ENCODE data around the gene CAMTA1. TPM values are rescaled to one million over a fixed set of nuclear protein-coding genes. Genes with fewer than 3 reads are reported as not detected.
"Not testable (repeated sequence)": the region's sequence is repeated elsewhere in the genome, so short reads cannot be mapped to it uniquely, and the experiment has no call there.

Gene CAMTA1
- total and polyA plus RNA-seq, 2 donors: 53.3 to 115 TPM

GRCh38 chr1:6807782-6808181 lies 22.5 kb downstream of the CAMTA1 start:
- no peak for DNase-seq (ENCODE audit: extremely low spot score)
- WGBS: 87% methylated on average over 3 of the region's 3 CpGs
- H3K36me3 ChIP-seq (ENCODE audit: insufficient read depth): no peaks in the 10 kb centered on the region
- H3K4me3 ChIP-seq (ENCODE audit: low read depth, low read length): no peak overlapping the region
- H3K27ac ChIP-seq (ENCODE audit: low read depth): no peak overlapping the region
- H3K4me1 ChIP-seq (ENCODE audit: insufficient read depth): no peaks in the 10 kb centered on the region

DNA sequence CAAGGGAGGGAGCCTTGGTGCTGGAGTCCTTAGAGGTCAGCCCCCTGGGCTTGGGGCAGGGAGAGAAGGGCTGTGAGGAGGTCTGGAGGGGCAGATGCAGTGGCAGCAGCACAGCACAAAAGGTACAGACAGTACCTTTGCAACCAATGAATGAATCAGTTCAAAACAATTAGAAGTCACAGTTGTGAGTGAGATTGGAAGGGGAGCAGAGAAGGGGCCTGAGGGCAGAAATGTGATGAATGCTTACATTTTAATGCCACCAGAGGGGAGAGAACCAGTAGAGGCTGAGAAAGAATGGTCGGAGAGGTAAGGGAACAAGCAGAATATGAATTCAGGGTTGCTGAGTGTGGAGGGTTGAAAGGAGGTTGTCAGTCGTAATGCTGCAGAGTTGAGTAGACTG lies 24.2 kb downstream of the CAMTA1 start:
- 96% methylated on average over 2 of the region's 2 CpGs for WGBS
- DNase-seq (ENCODE audit: extremely low spot score): no peak
- no peak overlapping the region for H3K27ac ChIP-seq (ENCODE audit: low read depth)
- no peak overlapping the region for H3K4me3 ChIP-seq (ENCODE audit: low read depth, low read length)
- no peaks in the 10 kb centered on the region for H3K4me1 ChIP-seq (ENCODE audit: insufficient read depth)
- H3K36me3 ChIP-seq (ENCODE audit: insufficient read depth): no peaks in the 10 kb centered on the region

DNA sequence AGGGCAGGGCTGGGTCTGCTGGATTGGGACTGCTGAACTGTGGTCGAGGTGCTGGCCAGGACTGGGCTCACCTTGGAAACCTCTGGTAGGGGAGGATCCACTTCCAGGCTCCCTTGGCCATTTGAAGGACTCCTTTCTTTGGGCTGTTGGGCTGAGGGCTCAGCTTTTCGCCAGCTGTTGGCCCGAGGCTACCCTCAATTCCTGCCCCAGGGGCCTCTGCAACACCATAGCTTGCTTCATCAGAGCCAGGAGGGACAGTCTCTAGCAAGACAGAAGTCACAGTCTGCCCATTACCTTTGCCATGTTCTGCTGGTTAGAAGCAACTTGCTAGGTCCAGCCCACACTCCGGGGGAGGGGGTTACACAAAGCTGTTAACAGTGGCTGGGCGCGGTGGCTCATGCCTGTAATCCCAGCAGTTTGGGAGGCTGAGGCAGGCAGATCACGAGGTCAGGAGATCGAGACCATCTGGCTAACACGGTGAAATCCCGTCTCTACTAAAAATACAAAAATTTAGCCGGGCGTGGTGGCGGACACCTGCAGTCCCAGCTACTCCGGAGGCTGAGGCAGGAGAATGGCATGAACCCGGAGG lies 25.0 kb downstream of the CAMTA1 start:
- not testable (repeated sequence) for DNase-seq (ENCODE audit: extremely low spot score); H3K27ac ChIP-seq (ENCODE audit: low read depth); H3K4me3 ChIP-seq (ENCODE audit: low read depth, low read length); H3K36me3 ChIP-seq (ENCODE audit: insufficient read depth); H3K4me1 ChIP-seq (ENCODE audit: insufficient read depth)
- 96% methylated on average over 15 of the region's 15 CpGs for WGBS

DNA sequence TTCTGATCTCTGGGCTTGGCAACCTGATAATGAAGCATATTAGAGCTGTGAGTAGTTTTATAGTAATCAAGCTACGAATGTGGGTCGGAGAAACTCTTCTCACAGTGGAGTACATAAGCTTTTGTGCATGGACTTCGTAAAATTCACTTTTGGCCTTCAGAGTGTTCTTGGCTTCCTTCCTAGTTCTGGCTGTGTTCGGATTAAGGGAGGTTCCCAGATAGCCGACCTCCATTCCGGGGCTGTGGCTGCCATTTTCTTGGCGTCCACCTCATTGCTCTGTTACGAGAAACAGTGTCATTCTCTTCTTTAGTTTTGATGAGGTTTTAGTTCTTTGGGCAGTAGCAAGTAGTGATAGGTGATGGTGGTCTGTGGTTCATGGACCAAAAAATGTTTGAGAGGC lies 26.3 kb downstream of the CAMTA1 start:
- H3K4me3 ChIP-seq (ENCODE audit: low read depth, low read length): no peak overlapping the region
- no peaks in the 10 kb centered on the region for H3K4me1 ChIP-seq (ENCODE audit: insufficient read depth)
- no peaks in the 10 kb centered on the region for H3K36me3 ChIP-seq (ENCODE audit: insufficient read depth)
- H3K27ac ChIP-seq (ENCODE audit: low read depth): no peak overlapping the region
- WGBS: 32% methylated on average over 8 of the region's 8 CpGs
- no peak for DNase-seq (ENCODE audit: extremely low spot score)

DNA sequence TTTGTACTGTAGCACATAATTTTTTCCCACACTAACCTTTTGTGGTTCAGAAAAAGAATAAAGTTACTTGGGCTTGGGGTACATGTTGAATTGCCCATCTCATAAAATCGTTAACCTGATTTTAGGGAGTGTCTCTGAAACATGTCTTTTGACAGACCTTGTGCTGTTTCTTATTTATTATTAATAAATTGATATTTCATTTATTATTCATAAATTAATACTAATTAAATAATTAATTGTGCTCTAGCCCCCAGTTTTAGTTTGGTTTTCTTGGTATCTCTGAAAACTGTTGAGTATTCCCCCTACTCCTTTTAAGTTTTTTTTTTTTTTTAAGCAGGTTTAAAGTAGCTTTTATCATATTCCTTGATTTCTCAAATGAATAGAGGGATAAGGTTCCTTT lies 27.9 kb downstream of the CAMTA1 start:
- no peak for DNase-seq (ENCODE audit: extremely low spot score)
- Histone ChIP-seq H3K4me3 (ENCODE audit: low read depth, low read length) (no peak overlapping the region), H3K27ac (ENCODE audit: low read depth) (no peak overlapping the region), H3K4me1 (ENCODE audit: insufficient read depth) (no peaks in the 10 kb centered on the region), H3K36me3 (ENCODE audit: insufficient read depth) (no peaks in the 10 kb centered on the region)
- WGBS: 82% methylated on average over 1 of the region's 1 CpG

- Histone ChIP-seq H3K27ac (ENCODE audit: low read depth) (no peak overlapping the region), H3K4me3 (ENCODE audit: low read depth, low read length) (no peak overlapping the region)
- WGBS: 92% methylated on average over 2 of the region's 2 CpGs
These were observed 30.5 kb downstream of the CAMTA1 start for GRCh38 chr1:6815726-6816125.

DNA sequence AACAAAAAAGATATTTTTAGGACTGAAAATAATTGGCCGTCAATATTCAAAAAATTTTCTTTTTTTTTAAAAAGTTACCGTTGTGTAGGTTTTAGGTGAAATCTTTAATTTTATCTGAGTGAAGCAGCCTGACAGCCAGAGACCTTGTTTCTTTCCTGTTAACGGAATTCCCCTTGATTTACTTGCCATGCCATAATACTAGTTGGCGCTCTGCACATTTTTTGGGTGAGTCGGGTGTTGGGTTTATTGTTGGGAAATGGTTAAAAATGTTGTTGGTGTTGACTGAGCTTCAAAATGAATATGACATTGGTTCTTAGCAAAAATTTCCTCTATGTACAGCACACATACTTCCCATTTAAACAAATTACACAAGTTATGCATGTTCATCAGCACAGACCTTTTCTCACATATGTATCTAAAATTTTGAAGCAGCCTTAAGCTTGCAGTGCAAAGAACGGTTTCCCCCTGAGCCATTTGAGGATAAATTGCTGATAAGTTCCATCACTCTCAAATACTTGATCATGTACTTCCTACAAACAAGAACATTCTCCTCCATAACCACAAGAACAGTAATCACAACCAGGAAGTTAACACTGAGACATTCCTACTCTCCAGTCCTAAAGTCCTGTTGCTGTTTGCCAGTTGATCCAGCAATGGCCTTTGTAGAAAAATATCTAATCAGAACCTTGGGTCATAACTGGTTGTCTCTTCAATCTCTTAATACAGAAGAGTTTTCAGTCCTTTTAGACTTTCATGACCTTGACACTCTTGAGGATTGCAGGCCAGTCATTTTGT lies 34.2 kb downstream of the CAMTA1 start:
- 86% methylated on average over 6 of the region's 6 CpGs for WGBS
- H3K27ac ChIP-seq (ENCODE audit: low read depth): no peak overlapping the region
- no peak overlapping the region for H3K4me3 ChIP-seq (ENCODE audit: low read depth, low read length)
- no peak for DNase-seq (ENCODE audit: extremely low spot score)
- no peaks in the 10 kb centered on the region for H3K36me3 ChIP-seq (ENCODE audit: insufficient read depth)
- peaks cover 2% of the 10 kb centered on the region for H3K4me1 ChIP-seq (ENCODE audit: insufficient read depth)

More at GRCh38 chr1:6815726-6816125, 30.5 kb downstream of the CAMTA1 start:
- Histone ChIP-seq H3K4me1 (ENCODE audit: insufficient read depth) (peaks cover 2% of the 10 kb centered on the region), H3K36me3 (ENCODE audit: insufficient read depth) (no peaks in the 10 kb centered on the region)
- DNase-seq (ENCODE audit: extremely low spot score): no peak

GRCh38 chr1:6820899-6821298 lies 35.6 kb downstream of the CAMTA1 start:
- no peak overlapping the region for H3K4me3 ChIP-seq (ENCODE audit: low read depth, low read length)
- no peak overlapping the region for H3K27ac ChIP-seq (ENCODE audit: low read depth)
- H3K36me3 ChIP-seq (ENCODE audit: insufficient read depth): no peaks in the 10 kb centered on the region
- WGBS: 68% methylated on average over 2 of the region's 2 CpGs
- H3K4me1 ChIP-seq (ENCODE audit: insufficient read depth): peaks cover 2% of the 10 kb centered on the region
- DNase-seq (ENCODE audit: extremely low spot score): no peak

GRCh38 chr1:6822530-6823359 lies 37.5 kb downstream of the CAMTA1 start:
- Histone ChIP-seq H3K27ac (ENCODE audit: low read depth) (no peak overlapping the region), H3K36me3 (ENCODE audit: insufficient read depth) (no peaks in the 10 kb centered on the region), H3K4me1 (ENCODE audit: insufficient read depth) (peaks cover 2% of the 10 kb centered on the region), H3K4me3 (ENCODE audit: low read depth, low read length) (no peak overlapping the region)
- DNase-seq (ENCODE audit: extremely low spot score): no peak
- WGBS: 56% methylated on average over 10 of the region's 10 CpGs

DNA sequence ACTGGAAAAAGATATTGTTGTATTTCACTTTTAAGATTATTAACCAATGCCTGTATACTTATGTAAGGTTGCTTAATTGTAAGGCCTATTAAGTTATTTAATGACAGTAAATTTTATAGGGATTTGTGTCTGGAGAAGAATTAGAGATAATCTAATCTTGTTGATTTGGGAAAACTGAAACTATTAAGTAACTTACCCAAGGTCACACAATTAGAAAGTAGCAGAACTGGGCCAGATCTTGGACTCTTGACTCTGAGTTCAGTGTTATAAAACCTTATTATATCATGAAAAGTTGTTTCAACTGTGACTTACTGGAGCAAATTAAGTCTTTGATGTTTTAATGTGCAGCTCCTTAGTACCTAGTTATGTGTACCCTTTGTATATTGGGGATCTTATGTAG lies 38.5 kb downstream of the CAMTA1 start:
- Histone ChIP-seq H3K27ac (ENCODE audit: low read depth) (no peak overlapping the region), H3K4me1 (ENCODE audit: insufficient read depth) (peaks cover 2% of the 10 kb centered on the region), H3K4me3 (ENCODE audit: low read depth, low read length) (no peak overlapping the region), H3K36me3 (ENCODE audit: insufficient read depth) (no peaks in the 10 kb centered on the region)
- no peak for DNase-seq (ENCODE audit: extremely low spot score)

DNA sequence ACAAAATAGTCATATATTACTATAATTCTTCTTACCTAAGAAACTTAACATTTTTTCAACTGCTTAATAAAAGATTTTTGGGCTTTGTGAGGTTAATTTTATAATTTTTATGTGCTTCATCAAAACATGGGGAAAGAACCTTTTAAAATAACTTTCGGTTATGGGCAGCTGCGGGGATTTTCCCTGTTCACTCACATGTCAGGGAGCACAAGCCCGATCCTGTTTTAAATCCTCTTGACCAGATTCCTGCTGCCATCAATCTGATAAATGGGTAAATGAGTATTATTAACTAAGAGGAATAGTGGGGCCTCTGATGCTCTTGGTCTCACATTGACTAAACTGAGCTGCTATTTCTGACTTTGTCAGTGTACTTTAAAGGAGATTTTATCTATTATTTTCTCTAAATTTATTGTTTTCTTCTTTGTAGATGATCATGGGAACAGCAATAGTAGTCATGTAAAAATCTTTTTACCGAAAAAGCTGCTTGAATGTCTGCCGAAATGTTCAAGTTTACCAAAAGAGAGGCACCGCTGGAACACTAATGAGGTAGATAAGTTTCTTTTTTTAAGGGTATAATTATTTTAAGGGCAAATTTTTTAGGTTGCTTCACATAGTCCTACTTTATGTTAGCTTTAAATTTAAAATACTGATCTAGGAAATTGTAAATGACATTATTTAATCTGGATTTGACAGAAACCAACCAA lies 39.6 kb downstream of the CAMTA1 start:
- WGBS: 78% methylated on average over 6 of the region's 6 CpGs
- no peak overlapping the region for H3K27ac ChIP-seq (ENCODE audit: low read depth)
- no peaks in the 10 kb centered on the region for H3K36me3 ChIP-seq (ENCODE audit: insufficient read depth)
- H3K4me3 ChIP-seq (ENCODE audit: low read depth, low read length): no peak overlapping the region
- peaks cover 2% of the 10 kb centered on the region for H3K4me1 ChIP-seq (ENCODE audit: insufficient read depth)
- no peak for DNase-seq (ENCODE audit: extremely low spot score)

DNA sequence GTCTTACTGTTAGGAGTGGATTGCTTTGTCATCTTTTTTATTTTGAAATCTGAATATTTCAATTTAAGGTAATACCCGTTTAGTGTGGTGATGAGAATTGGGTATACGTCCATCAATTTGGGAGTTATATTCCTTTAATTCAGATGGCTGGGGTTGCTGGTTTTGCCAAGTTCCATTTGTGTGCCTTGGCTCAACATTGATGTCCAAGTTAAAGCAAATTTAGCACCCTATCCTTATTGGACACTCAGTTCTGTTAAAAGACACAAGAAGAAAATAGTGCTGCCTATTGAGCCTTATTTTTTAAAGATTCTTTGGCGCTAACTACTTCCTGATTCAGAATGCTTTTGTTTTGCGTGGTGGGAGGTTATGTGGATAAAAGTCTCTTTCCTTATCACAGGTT lies 40.6 kb downstream of the CAMTA1 start:
- Histone ChIP-seq H3K4me3 (ENCODE audit: low read depth, low read length) (no peak overlapping the region), H3K4me1 (ENCODE audit: insufficient read depth) (no peaks in the 10 kb centered on the region), H3K36me3 (ENCODE audit: insufficient read depth) (no peaks in the 10 kb centered on the region), H3K27ac (ENCODE audit: low read depth) (no peak overlapping the region)
- 87% methylated on average over 4 of the region's 4 CpGs for WGBS
- DNase-seq (ENCODE audit: extremely low spot score): no peak

GRCh38 chr1:6827079-6827478 lies 41.8 kb downstream of the CAMTA1 start:
- no peak overlapping the region for H3K4me3 ChIP-seq (ENCODE audit: low read depth, low read length)
- no peaks in the 10 kb centered on the region for H3K4me1 ChIP-seq (ENCODE audit: insufficient read depth)
- H3K27ac ChIP-seq (ENCODE audit: low read depth): no peak overlapping the region
- no peaks in the 10 kb centered on the region for H3K36me3 ChIP-seq (ENCODE audit: insufficient read depth)
- DNase-seq (ENCODE audit: extremely low spot score): no peak
- 89% methylated on average over 3 of the region's 3 CpGs for WGBS
